Coronary artery (tissue), 2 donors: ENCODE measurements around the gene PRKN.

Source experiments
- DNase-seq: peaks from one replicate; pipeline ENCODE4 v3.0.0-alpha.2; 2017; ENCODE audit warnings: low spot score
- H3K27ac ChIP-seq, 2 donors: fragments of 200-600 bp; sonication (generic); one replicate each; pipeline ENCODE4 v1.5.1; 2016 to 2019
- H3K4me3 ChIP-seq: fragments of 200-600 bp; sonication (generic); 2 replicates; pipeline ENCODE4 v1.5.1; 2016; ENCODE audit warnings: mild to moderate bottlenecking, moderate library complexity
- TF ChIP-seq, protein P1 (sequence below): fragments of 200-600 bp; sonication (generic); IDR thresholded peaks from one replicate; pipeline ENCODE4 v1.5.1; 2019; ENCODE audit warnings: antibody characterized with exemption

Gene PRKN

DNA sequence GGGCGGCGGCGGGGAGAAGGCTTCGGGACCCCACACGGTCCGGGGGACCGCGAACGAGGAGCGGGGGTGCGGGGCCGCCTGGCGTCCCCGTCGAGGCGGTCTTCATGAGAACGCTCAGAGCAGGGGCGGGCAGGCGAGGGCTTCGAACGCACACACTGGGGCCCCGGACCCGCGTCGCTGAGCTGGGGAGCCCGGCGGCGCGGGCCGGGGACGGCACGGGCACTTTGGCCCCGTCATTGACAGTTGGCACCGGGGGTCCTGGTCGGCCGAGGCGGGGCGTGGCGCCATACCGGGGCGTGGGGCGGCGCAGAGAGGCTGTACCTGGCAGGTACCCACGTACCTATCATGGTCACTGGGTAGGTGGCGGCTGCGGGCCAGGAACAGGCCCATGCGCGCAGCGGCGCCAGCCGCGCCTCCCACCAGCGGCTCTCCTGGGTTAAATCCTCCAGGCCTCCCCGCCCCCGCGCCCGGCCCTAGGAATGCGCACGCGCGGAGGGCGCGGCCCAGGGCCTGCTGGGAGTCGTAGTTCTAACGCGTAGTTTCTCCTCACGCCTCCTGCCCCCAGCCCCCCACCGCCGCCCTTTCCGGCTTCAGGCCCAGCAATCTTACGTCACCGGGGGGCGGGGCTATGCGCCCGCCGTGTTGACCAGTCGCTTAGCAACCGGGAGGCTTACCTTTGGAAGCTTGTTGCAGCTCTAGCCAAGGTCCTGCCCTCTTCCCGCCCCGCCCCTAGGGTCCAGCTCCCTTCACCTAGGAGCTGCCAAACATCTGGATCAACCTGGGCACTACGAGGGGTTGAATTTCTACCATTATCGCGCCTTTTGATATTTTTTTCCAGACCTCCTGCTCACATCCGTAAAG, at the start of gene PRKN, which contains the start of gene PACRG:
TSS of gene PRKN (minus strand) at position 445 of the 861 bp plus-strand sequence.
TSS of gene PACRG (plus strand) at position 653 of the 861 bp plus-strand sequence.
- peak; percentile 99 for DNase-seq
- H3K27ac ChIP-seq = peak within 1 kb of the TSS; percentile 73 to 90

DNA sequence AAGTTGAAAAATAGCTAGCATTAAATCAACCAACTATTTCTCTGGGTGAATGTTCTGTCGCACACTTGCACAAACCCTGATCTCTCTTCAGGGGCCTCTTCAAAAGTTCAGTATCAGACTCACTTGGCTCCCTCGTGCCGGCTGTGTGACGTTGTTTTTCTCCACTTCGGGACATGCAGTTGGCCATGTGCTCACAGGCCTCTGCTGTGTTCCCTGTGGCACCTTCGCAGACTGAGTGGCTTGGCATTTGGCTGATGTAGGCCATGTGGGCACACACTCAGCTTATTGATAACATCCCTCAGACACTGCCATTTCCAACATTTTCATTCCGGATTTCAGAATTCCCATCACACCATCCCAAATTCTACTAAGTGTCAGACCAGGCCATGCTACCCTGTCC, 49.5 kb upstream of the PRKN start:
- H3K27ac ChIP-seq = no peak overlapping the region
- H3K4me3 ChIP-seq = no peak overlapping the region
- no peak for DNase-seq
- TF ChIP-seq, protein P1, sequence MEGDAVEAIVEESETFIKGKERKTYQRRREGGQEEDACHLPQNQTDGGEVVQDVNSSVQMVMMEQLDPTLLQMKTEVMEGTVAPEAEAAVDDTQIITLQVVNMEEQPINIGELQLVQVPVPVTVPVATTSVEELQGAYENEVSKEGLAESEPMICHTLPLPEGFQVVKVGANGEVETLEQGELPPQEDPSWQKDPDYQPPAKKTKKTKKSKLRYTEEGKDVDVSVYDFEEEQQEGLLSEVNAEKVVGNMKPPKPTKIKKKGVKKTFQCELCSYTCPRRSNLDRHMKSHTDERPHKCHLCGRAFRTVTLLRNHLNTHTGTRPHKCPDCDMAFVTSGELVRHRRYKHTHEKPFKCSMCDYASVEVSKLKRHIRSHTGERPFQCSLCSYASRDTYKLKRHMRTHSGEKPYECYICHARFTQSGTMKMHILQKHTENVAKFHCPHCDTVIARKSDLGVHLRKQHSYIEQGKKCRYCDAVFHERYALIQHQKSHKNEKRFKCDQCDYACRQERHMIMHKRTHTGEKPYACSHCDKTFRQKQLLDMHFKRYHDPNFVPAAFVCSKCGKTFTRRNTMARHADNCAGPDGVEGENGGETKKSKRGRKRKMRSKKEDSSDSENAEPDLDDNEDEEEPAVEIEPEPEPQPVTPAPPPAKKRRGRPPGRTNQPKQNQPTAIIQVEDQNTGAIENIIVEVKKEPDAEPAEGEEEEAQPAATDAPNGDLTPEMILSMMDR = no peak

More for the DNA sequence above, at the start of gene PRKN, which contains the start of gene PACRG:
- H3K4me3 ChIP-seq = peak within 1 kb of the TSS; percentile 95
- TF ChIP-seq, protein P1 = no peak

DNA sequence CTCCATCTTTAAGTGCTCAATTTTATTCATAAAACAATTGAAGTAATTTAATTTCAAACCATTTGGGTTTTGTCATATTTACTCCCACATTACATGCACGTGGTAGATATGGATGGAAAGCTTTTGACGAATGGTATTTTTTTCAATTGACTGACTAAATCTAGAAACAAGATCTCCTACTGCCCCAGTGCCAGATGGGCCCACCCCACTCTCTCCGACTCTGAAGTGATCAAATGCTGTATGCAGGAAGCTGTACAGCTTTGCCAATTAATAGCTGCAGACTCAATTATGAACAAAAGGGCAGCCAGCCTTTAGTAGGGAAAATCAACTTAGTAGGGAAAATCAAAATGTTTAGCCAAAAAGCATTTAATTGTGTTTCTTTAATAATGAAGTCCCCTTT, 46.4 kb upstream of the PRKN start:
- H3K4me3 ChIP-seq = no peak overlapping the region
- DNase-seq = no peak
- H3K27ac ChIP-seq = no peak overlapping the region
- TF ChIP-seq, protein P1 = no peak

DNA sequence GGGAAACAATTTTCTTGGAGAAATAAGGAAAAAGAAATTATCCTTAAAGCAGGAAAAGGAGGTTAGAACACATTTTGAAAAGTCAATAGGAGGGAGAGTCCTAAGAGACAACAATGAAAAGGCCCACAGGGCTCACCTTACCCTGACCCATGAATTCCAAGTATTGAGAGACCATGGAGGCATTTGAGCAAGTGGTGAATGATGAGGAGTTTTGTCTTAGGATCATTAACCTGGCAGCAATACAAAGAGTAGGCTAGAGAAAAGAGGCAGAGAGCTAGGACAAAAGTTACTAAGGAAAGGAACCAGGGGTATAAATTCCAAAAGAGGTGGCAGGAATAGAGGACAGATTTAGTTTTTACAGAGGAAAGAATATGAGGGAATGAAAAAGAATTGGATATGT, 44.9 kb upstream of the PRKN start:
- no peak overlapping the region for H3K27ac ChIP-seq
- H3K4me3 ChIP-seq = no peak overlapping the region
- TF ChIP-seq, protein P1 = no peak
- DNase-seq = no peak

DNA sequence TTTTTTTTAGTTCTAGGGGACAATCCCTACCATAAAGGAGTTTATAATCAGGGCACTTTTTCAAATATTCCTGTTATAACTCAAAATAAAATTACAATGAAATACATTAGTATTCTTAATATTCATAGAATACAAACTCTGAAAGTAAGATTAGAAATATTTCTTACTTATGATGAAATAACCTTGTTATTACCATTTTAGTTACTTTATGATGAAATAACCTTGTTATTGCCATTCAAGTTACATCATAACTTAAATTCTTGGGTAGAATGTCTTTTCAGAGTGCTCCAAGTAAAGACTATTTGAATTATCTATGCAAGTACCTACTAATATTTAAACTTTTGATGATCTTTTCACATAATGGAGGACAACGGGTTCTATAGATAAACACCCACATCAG, 43.4 kb upstream of the PRKN start:
- no peak overlapping the region for H3K27ac ChIP-seq
- DNase-seq = no peak
- H3K4me3 ChIP-seq = no peak overlapping the region
- TF ChIP-seq, protein P1 = no peak

DNA sequence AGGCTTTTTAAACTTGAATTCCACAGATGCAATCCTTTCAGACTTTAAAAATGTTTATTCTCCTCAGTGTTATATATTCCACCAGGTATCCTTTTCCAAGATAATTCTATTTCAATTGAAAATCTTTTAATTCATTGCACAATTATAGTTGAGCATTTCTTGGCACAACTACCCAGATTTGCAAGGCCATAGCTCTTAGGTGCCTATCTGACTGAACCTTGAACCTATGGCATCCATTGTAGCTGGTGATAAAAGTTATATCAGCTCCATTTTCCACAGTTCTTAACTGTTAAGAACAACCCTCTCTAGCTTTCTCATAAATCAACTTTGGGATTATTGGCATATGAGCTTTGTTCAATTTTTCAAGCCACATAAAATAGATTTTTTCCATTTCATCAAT, 42.6 kb upstream of the PRKN start:
- DNase-seq = no peak
- Histone ChIP-seq H3K27ac (no peak overlapping the region), H3K4me3 (no peak overlapping the region)
- TF ChIP-seq, protein P1 = no peak

DNA sequence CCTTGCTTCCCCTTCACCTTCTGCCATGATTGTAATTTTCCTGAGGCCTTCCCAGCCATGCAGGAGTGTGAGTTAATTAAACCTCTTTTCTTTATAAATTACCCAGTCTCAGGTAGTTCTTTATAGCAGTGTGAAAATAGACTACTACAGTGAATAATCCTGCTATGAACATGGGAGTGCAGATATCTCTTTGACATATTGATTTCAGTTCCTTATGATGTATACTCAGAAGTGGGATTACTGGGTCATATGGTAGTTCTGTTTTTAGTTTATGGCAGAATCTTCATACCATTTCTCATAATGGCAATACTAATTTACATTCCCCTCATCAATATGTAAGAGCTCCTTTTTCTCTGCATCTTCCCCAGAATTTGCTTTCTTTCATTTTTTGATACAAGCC, 26.2 kb upstream of the PRKN start:
- TF ChIP-seq, protein P1 = no peak
- Histone ChIP-seq H3K27ac (no peak overlapping the region), H3K4me3 (no peak overlapping the region)
- DNase-seq = no peak
